ENCODE data around the gene DDX10.

- TF ChIP-seq, protein P1, sequence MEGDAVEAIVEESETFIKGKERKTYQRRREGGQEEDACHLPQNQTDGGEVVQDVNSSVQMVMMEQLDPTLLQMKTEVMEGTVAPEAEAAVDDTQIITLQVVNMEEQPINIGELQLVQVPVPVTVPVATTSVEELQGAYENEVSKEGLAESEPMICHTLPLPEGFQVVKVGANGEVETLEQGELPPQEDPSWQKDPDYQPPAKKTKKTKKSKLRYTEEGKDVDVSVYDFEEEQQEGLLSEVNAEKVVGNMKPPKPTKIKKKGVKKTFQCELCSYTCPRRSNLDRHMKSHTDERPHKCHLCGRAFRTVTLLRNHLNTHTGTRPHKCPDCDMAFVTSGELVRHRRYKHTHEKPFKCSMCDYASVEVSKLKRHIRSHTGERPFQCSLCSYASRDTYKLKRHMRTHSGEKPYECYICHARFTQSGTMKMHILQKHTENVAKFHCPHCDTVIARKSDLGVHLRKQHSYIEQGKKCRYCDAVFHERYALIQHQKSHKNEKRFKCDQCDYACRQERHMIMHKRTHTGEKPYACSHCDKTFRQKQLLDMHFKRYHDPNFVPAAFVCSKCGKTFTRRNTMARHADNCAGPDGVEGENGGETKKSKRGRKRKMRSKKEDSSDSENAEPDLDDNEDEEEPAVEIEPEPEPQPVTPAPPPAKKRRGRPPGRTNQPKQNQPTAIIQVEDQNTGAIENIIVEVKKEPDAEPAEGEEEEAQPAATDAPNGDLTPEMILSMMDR (IDR thresholded peaks at IDR 0.05) = no peak
- no peak for TF ChIP-seq POLR2A (IDR thresholded peaks at IDR 0.05)
- no peak for TF ChIP-seq POLR2AphosphoS5 (IDR thresholded peaks at IDR 0.05)
Measured at GRCh38 chr11:108748968-108749367, 84.1 kb downstream of the DDX10 start.
